Spinal cord (tissue), 10 donors: ENCODE data around the gene NPAS2. TPM values are rescaled to one million over a fixed set of nuclear protein-coding genes. Genes with fewer than 3 reads are reported as not detected.

Source experiments
- DNase-seq, 6 donors: peaks; one replicate each; pipeline versions ENCODE4 v3.0.0 to v3.0.0-alpha.2; 2013 to 2015; ENCODE audit warnings: low spot score in 6 of 6, low read depth in 4 of 6
- H3K27ac ChIP-seq: one replicate; pipeline ENCODE4 v1.5.1; 2013; ENCODE audit warnings: low read depth, low read length, control low read depth
- H3K27me3 ChIP-seq: one replicate; pipeline ENCODE4 v1.6.1; 2013; ENCODE audit warnings: low read length; ENCODE audit not compliant: control insufficient read depth, insufficient read depth
- H3K36me3 ChIP-seq: one replicate; pipeline ENCODE4 v1.6.1; 2013; ENCODE audit warnings: low read length; ENCODE audit not compliant: control insufficient read depth, insufficient read depth
- H3K4me1 ChIP-seq: one replicate; pipeline ENCODE4 v1.6.1; 2013; ENCODE audit warnings: low read length; ENCODE audit not compliant: control insufficient read depth, insufficient read depth
- H3K4me3 ChIP-seq: one replicate; pipeline ENCODE4 v1.5.1; 2013; ENCODE audit warnings: low read depth, low read length, control low read depth
- H3K9me3 ChIP-seq: one replicate; pipeline ENCODE4 v1.6.1; 2013; ENCODE audit warnings: low read length; ENCODE audit not compliant: control insufficient read depth, insufficient read depth
- WGBS: methylation state at CpG from one replicate; pipeline ENCODE4 v1.1.5; 2013; ENCODE audit warnings: missing lambda C conversion rate; ENCODE audit not compliant: insufficient coverage; 5-methylcytosine and 5-hydroxymethylcytosine counted together
- polyA plus RNA-seq, 2 donors: library from polyadenylated mRNA; unstranded; fragments of 120-200 nt; gene quantifications; one replicate each; pipeline ENCODE4 v1.2.1, GENCODE V29; 2013; ENCODE audit not compliant: insufficient read length in 2 of 2
- total RNA-seq, 2 donors: library from RNA; depleted of rRNA in 1 of 2; stranded (reverse); fragments of 120-200 nt in 1 of 2; fragments of >200 nt in 1 of 2; gene quantifications; one replicate each; pipeline versions ENCODE4 v1.2.3 to v1.2.4, GENCODE V29; 2013 to 2014
- donor health status: healthy.

The NPAS2 gene
- total and polyA plus RNA-seq, 4 donors: 6.4 to 24.6 (median 14.6) TPM

- Histone ChIP-seq H3K27ac (no peak overlapping the region), H3K27me3 (no peaks in the 10 kb centered on the region), H3K36me3 (peaks cover 29% of the 10 kb centered on the region), H3K9me3 (no peaks in the 10 kb centered on the region), H3K4me1 (peaks cover 11% of the 10 kb centered on the region), H3K4me3 (no peak overlapping the region)
- WGBS: 100% methylated on average over 1 of the region's 4 CpGs
- no peak for DNase-seq
These were observed 186.3 kb downstream of the NPAS2 start for GRCh38 chr2:101006065-101006715.

DNA sequence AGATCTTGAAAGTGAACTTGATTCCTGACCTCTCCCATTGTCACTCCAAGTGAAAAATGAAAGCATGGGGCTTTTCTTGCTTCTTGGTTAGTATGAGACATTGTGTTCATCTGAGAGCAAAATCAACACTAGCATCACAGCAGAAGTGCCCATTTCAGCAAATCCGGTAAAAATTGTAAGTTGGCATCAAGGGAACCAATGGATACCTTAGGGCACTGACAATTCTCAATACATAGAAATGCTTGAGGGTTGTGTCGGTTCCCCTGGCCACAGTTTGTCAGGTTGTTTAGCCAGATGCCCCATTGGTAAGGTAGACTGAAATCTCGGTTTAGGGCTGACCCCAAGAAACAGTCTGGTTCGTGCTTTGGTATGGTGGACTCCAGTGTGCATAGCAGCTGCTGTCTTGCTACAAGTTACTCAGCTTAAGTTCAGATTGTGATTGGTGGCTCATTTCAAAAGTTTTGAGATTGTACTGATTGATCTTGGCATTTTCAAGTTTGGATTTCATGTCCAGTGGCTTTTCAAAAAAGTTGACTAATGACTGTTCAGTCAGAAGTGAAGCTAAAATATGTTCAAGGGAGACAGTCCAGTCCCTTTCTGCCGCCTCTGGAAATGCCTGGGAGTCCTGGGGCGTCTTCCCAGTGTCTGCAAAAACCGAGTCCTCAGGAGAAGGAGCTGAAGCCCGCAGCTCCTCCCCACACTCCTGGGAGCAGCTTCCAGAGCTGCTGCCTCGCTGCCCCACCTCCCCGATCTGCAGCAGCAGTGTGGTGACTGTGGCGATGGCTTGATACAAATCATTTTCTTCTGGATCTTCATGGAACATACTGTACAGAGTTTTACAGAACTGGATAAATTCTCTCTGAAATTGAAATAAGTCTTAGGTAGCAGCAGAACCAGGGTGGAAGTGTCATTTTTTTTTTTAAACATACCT lies 187.7 kb downstream of the NPAS2 start:
- peaks cover 30% of the 10 kb centered on the region for H3K36me3 ChIP-seq

DNA sequence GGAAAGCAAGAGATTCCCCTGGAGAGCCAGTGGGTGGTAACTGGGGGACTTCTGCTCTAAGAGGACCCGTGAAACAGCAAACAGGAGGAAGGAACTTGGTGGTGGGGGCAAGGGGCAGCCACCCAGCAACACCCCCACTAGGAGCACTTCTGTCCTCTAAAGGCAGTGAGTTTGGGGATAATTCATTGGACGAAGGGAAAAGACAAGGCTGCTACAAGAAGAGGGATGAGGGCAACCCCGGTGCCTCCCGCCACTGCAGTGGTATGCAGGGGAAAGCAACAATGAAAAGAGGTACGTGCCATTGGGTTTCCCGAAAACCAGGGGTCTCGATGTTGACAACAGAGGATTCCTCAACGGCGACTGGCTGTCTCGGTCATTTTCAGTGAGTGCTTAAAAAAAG lies 191.2 kb downstream of the NPAS2 start:
- no peak for DNase-seq
- WGBS: 82% methylated on average over 5 of the region's 10 CpGs
- H3K27me3 ChIP-seq: no peaks in the 10 kb centered on the region
- H3K9me3 ChIP-seq: no peaks in the 10 kb centered on the region
- no peak overlapping the region for H3K4me3 ChIP-seq
- H3K27ac ChIP-seq: no peak overlapping the region
- no peaks in the 10 kb centered on the region for H3K4me1 ChIP-seq
- H3K36me3 ChIP-seq: peaks cover 12% of the 10 kb centered on the region

More for the DNA sequence above, 187.7 kb downstream of the NPAS2 start:
- Histone ChIP-seq H3K4me3 (no peak overlapping the region), H3K27ac (no peak overlapping the region), H3K9me3 (no peaks in the 10 kb centered on the region), H3K4me1 (peaks cover 6% of the 10 kb centered on the region), H3K27me3 (no peaks in the 10 kb centered on the region)
- 83% methylated on average over 5 of the region's 11 CpGs for WGBS
- DNase-seq: no peak

DNA sequence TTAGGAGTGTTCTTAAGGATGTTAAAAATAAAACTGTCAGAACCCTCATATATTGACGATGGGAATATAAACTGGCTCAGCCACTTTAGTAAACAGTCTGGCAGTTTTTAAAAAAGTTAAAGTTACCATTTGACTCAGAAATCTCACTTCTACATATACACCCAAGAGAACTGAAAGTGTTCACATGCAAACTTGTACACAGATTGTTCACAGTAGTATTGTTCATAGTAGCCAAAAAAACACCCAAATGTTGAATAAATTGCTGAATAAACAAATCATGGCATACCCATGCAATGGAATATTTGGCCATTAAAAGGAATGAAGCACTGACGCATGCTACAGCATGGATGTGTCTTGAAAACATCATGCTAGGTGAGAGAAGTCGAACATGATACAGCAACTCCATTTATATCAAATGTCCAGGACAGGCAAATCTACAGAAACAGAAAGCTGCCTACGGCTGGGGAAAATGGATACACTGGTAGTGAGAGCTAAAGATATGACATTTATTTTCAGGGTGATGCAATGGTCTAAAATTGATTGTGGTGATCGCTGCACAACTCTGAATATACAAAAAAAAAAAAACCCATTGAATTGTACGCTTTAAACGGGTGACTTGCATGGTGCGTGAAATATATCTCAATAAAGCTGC lies 192.2 kb downstream of the NPAS2 start:
- Histone ChIP-seq H3K4me1 (no peaks in the 10 kb centered on the region), H3K27me3 (no peaks in the 10 kb centered on the region), H3K9me3 (no peaks in the 10 kb centered on the region), H3K27ac (no peak overlapping the region), H3K4me3 (no peak overlapping the region), H3K36me3 (peaks cover 10% of the 10 kb centered on the region)
- WGBS: no CpG with 5 or more reads among the region's 8 CpGs
- DNase-seq: no peak

DNA sequence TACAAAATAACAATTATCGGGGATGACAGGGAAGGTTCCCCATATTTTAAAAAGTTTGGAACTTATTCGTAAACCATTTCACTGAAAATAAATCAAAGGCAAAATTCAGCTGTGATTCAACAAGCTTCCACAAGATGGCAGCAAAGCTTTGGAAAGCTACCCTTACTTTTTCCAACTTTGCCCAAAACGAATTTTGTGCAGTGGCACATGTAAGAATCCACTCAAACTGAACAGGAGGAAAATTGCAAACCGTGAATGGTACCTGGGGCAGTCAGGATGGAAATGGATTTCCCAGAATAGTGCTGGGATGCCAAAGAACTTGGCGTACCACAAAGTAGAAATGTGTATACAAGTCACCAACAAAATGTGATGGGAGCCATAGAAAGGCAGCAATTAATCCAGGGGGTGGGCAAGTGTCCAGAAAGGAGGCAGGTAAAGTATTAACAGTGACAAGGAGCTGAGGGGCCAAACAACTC lies 192.8 kb downstream of the NPAS2 start:
- DNase-seq: peak in 4 of 6 donors; percentile 17 to 85 (median 66)

GRCh38 chr2:101014264-101014857 lies 194.4 kb downstream of the NPAS2 start:
- Histone ChIP-seq H3K9me3 (no peaks in the 10 kb centered on the region), H3K4me3 (no peak overlapping the region), H3K36me3 (peaks cover 6% of the 10 kb centered on the region), H3K27ac (no peak overlapping the region), H3K4me1 (no peaks in the 10 kb centered on the region), H3K27me3 (no peaks in the 10 kb centered on the region)
- no peak for DNase-seq
- 100% methylated on average over 2 of the region's 6 CpGs for WGBS

More for the DNA sequence above, 192.8 kb downstream of the NPAS2 start:
- no peak overlapping the region for H3K4me3 ChIP-seq
- H3K36me3 ChIP-seq: peaks cover 10% of the 10 kb centered on the region
- H3K4me1 ChIP-seq: no peaks in the 10 kb centered on the region
- 64% methylated on average over 2 of the region's 5 CpGs for WGBS
- H3K27me3 ChIP-seq: no peaks in the 10 kb centered on the region
- H3K27ac ChIP-seq: no peak overlapping the region
- H3K9me3 ChIP-seq: no peaks in the 10 kb centered on the region

GRCh38 chr2:101017371-101017770 lies 197.4 kb downstream of the NPAS2 start:
- Histone ChIP-seq H3K4me1 (no peaks in the 10 kb centered on the region), H3K27me3 (no peaks in the 10 kb centered on the region), H3K4me3 (no peak overlapping the region), H3K36me3 (peaks cover 17% of the 10 kb centered on the region), H3K27ac (no peak overlapping the region), H3K9me3 (no peaks in the 10 kb centered on the region)
- no peak for DNase-seq
- WGBS: no CpG with 5 or more reads among the region's 3 CpGs

DNA sequence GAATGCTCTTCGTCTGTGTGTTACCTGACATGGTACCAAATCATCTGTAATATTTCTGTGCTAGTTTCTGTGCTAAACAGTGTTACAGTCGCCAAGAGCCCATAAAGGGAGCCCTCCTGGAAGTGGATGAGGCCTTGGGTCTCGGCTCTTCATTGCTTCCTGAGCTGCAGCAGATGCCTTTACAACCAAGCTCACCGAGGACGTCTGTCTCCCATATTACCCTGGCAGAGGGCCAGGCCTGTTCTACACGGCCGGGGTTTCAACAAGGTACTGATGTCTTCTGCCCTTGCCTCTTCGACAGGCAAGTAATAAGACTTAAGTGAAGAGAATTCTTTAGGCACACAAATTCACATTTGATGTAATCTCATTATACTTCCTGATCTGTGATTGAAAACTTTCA lies 199.0 kb downstream of the NPAS2 start:
- peaks cover 17% of the 10 kb centered on the region for H3K36me3 ChIP-seq
- WGBS: 45% methylated on average over 4 of the region's 8 CpGs
- H3K9me3 ChIP-seq: no peaks in the 10 kb centered on the region
- no peaks in the 10 kb centered on the region for H3K27me3 ChIP-seq
- H3K4me1 ChIP-seq: no peaks in the 10 kb centered on the region
- H3K27ac ChIP-seq: no peak overlapping the region
- H3K4me3 ChIP-seq: no peak overlapping the region
- peak in 1 of 6 donors; percentile 22 for DNase-seq

DNA sequence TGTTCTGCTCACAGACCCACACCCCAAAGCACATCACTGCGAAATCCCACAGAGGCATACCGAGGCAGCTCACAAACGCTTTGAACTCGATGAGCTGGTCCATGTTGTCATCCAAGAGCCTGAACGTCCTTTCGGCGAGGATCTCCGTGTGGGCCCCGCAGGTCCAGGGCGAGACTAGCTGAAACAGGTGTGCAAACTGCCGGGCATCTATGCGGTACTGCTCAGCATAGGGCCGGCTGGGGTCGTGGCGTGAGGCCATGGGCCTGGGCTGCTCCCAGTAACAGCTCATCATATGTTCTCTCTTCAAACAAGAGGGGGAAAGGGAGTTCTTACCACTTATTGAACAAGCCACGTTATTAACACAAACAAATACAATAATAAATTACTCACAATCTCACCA lies 202.3 kb downstream of the NPAS2 start:
- 95% methylated on average over 15 of the region's 16 CpGs for WGBS
- H3K27ac ChIP-seq: no peak overlapping the region
- H3K27me3 ChIP-seq: no peaks in the 10 kb centered on the region
- H3K4me3 ChIP-seq: no peak overlapping the region
- peaks cover 22% of the 10 kb centered on the region for H3K36me3 ChIP-seq
- no peaks in the 10 kb centered on the region for H3K9me3 ChIP-seq
- DNase-seq: no peak
- H3K4me1 ChIP-seq: peaks cover 7% of the 10 kb centered on the region
